Stimulated activated CD4-positive, alpha-beta T cell treated with anti-CD3 and anti-CD28 coated beads, Interleukin-4, amount 100 ng/mL, for 48 hours (primary cell): ENCODE data around the gene PHLPP2.

Experiments
- DNase-seq, 2 donors: peaks; one replicate each; pipeline ENCODE4 v3.0.0-alpha.2; 2020; ENCODE audit warnings: low read depth in 2 of 2

Gene PHLPP2

GRCh38 chr16:71724320-71724751, at the start of gene PHLPP2:
PHLPP2 (minus strand) TSS chr16:71724701; CDS start chr16:71714795, 9,906 bp downstream.
- DNase-seq = no peak

- no peak for DNase-seq
Measured at GRCh38 chr16:71771571-71771970, 47.1 kb upstream of the PHLPP2 start.

GRCh38 chr16:71769222-71769621, 44.7 kb upstream of the PHLPP2 start:
- no peak for DNase-seq

GRCh38 chr16:71767060-71767900, 42.8 kb upstream of the PHLPP2 start:
- DNase-seq = no peak

- no peak for DNase-seq
Measured at GRCh38 chr16:71762186-71762585, 37.7 kb upstream of the PHLPP2 start.

- DNase-seq = no peak
Measured at GRCh38 chr16:71761097-71761496, 36.6 kb upstream of the PHLPP2 start.

- no peak for DNase-seq
Measured at GRCh38 chr16:71758293-71758760, 33.8 kb upstream of the PHLPP2 start.

- no peak for DNase-seq
Measured at GRCh38 chr16:71754652-71755051, 30.2 kb upstream of the PHLPP2 start.

- no peak for DNase-seq
Measured at GRCh38 chr16:71754108-71754507, 29.6 kb upstream of the PHLPP2 start.

- DNase-seq = no peak
Measured at GRCh38 chr16:71748226-71748625, 23.7 kb upstream of the PHLPP2 start.

- DNase-seq = no peak
Measured at GRCh38 chr16:71746442-71747046, 22.0 kb upstream of the PHLPP2 start.

- no peak for DNase-seq
Measured at GRCh38 chr16:71738855-71739254, 14.4 kb upstream of the PHLPP2 start.

- no peak for DNase-seq
Measured at GRCh38 chr16:71737501-71737900, 13.0 kb upstream of the PHLPP2 start.

- DNase-seq = no peak
Measured at GRCh38 chr16:71734511-71734910, 10.0 kb upstream of the PHLPP2 start.

- DNase-seq = no peak
Measured at GRCh38 chr16:71732587-71732986, 8.1 kb upstream of the PHLPP2 start.

GRCh38 chr16:71727551-71728324, 3.2 kb upstream of the PHLPP2 start:
- no peak for DNase-seq

GRCh38 chr16:71726476-71727315, 2.2 kb upstream of the PHLPP2 start:
- no peak for DNase-seq

GRCh38 chr16:71723537-71724319, 773 bp downstream of the PHLPP2 start:
- peak; percentile 71 to 72 for DNase-seq

GRCh38 chr16:71722801-71723536, 1.5 kb downstream of the PHLPP2 start:
- peak; percentile 40 to 55 for DNase-seq
